ENCODE results near the gene SGCA. TPM values are rescaled to one million over a fixed set of nuclear protein-coding genes. Genes with fewer than 3 reads are reported as not detected.
A peak's percentile ranks its signal among the peaks of the same experiment; 100 is the strongest.

Gene SGCA
- total and polyA plus RNA-seq, 5 donors from 2014 or later: not detected

- Histone ChIP-seq H3K4me3 (ENCODE audit: low read depth, low read length) (no peak overlapping the region), H3K9me3 (ENCODE audit: control insufficient read depth in 2 of 2, low read length in 2 of 2) (no peaks in the 10 kb centered on the region), H3K36me3 (ENCODE audit: control insufficient read depth, insufficient read depth, low read length) (no peaks in the 10 kb centered on the region), H3K4me1 (ENCODE audit: control insufficient read depth, insufficient read depth, low read length, poor library complexity, severe bottlenecking) (no peaks in the 10 kb centered on the region), H3K27me3 (ENCODE audit: control insufficient read depth, insufficient read depth, low read length) (no peaks in the 10 kb centered on the region), H3K27ac (ENCODE audit: insufficient read depth, low read length, poor library complexity, severe bottlenecking) (no peak overlapping the region)
- DNase-seq (no peak), ATAC-seq (ENCODE audit: low read depth in 2 of 2) (no peak)
- H3K4me3 Mint-ChIP-seq: peak overlapping the region in 3 of 4 donors; percentile 57 to 74 (median 71)
- H3K9me3 Mint-ChIP-seq: no peaks in the 10 kb centered on the region
- no peaks in the 10 kb centered on the region for H3K36me3 Mint-ChIP-seq
- H3K27ac Mint-ChIP-seq: peak overlapping the region in 2 of 3 donors; percentile 3 to 67
- H3K27me3 Mint-ChIP-seq: peaks cover 10% of the 10 kb centered on the region
- peaks cover 0 to 10% (median 7%) of the 10 kb centered on the region in 4 donors for H3K4me1 Mint-ChIP-seq
These were observed 18.3 kb downstream of the SGCA start for GRCh38 chr17:50184064-50184463.

DNA sequence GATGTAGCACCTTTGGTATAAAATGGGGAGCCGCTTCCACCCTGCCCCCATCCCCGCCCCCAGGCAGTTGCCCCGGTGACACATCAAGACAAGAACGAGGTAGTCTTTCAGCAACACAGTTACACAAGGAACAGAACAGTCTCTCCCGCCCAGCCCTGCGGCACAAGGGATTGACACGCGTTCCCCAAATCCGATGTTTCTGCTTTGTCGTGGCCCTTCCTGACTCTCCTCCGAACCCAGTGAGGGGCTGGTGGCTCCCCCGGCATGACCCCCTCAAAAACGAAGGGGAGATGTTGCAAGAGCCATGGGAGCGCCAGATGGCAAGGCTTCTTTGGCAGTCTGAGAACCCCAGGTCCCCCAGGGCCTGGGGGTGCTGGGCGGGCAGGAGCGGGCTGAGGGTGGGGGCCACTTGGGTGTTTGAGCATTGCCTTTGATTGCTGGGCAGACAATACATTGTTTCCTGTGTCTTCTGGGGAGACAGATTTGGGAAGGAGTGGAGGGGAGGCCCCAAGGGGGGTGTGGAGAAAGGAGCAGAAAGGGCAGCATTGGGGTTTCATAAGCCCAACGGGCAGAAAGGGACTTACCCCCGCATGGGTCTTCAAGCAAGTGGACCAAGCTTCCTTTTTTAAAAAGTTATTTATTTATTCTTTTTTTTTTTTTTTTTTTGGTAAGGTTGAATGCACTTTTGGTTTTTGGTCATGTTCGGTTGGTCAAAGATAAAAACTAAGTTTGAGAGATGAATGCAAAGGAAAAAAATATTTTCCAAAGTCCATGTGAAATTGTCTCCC lies 19.0 kb downstream of the SGCA start:
- H3K27me3 ChIP-seq (ENCODE audit: control insufficient read depth, insufficient read depth, low read length): no peaks in the 10 kb centered on the region
- H3K4me1 Mint-ChIP-seq: peaks cover 0 to 10% (median 7%) of the 10 kb centered on the region in 4 donors
- no peaks in the 10 kb centered on the region for H3K4me1 ChIP-seq (ENCODE audit: control insufficient read depth, insufficient read depth, low read length, poor library complexity, severe bottlenecking)
- no peak overlapping the region for H3K4me3 Mint-ChIP-seq
- H3K27ac Mint-ChIP-seq: no peak overlapping the region
- peaks cover 8% of the 10 kb centered on the region for H3K27me3 Mint-ChIP-seq
- ATAC-seq (ENCODE audit: low read depth in 2 of 2) (no peak), DNase-seq (no peak)
- H3K9me3 ChIP-seq (ENCODE audit: control insufficient read depth in 2 of 2, low read length in 2 of 2): no peaks in the 10 kb centered on the region
- no peak overlapping the region for H3K27ac ChIP-seq (ENCODE audit: insufficient read depth, low read length, poor library complexity, severe bottlenecking)
- no peaks in the 10 kb centered on the region for H3K36me3 ChIP-seq (ENCODE audit: control insufficient read depth, insufficient read depth, low read length)
- H3K9me3 Mint-ChIP-seq: no peaks in the 10 kb centered on the region
- H3K36me3 Mint-ChIP-seq: no peaks in the 10 kb centered on the region
- H3K4me3 ChIP-seq (ENCODE audit: low read depth, low read length): no peak overlapping the region

DNA sequence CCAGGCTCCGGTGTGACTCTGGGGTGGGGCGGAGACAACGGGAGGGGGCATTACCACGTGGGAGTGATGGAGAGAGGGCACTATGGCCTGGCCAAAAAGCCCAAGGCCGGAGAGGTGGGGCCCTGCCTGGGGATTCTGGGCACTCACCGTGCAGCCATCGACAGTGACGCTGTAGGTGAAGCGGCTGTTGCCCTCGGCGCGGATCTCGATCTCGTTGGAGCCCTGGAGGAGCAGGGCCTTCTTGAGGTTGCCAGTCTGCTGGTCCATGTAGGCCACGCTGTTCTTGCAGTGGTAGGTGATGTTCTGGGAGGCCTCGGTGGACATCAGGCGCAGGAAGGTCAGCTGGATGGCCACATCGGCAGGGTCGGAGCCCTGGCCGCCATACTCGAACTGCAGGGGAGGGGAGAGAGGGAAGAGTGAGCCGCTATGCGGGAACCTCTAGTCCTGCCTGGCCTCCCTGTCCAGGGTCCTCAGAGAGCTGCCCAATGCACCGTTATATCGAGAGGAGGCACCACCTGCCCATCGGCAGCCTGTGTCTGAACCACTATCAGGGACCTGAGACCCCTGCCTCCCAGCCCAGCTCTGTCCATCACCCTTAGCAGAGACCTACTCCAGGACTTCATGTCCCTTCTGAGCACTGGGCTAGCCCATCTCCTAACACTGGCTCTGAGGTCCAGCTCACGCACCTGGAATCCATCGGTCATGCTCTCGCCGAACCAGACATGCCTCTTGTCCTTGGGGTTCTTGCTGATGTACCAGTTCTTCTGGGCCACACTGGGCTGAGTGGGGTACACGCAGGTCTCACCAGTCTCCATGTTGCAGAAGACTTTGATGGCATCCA lies 20.0 kb downstream of the SGCA start:
- Mint-ChIP-seq H3K36me3 (no peaks in the 10 kb centered on the region), H3K27me3 (peaks cover 5% of the 10 kb centered on the region), H3K27ac (no peak overlapping the region), H3K4me3 (no peak overlapping the region), H3K4me1 (peaks cover 0 to 10% (median 7%) of the 10 kb centered on the region in 4 donors), H3K9me3 (no peaks in the 10 kb centered on the region)
- H3K4me3 ChIP-seq (ENCODE audit: low read depth, low read length): no peak overlapping the region
- ATAC-seq (ENCODE audit: low read depth in 2 of 2) (no peak), DNase-seq (no peak)
- no peaks in the 10 kb centered on the region for H3K9me3 ChIP-seq (ENCODE audit: control insufficient read depth in 2 of 2, low read length in 2 of 2)
- H3K36me3 ChIP-seq (ENCODE audit: control insufficient read depth, insufficient read depth, low read length): no peaks in the 10 kb centered on the region
- H3K27me3 ChIP-seq (ENCODE audit: control insufficient read depth, insufficient read depth, low read length): no peaks in the 10 kb centered on the region
- no peak overlapping the region for H3K27ac ChIP-seq (ENCODE audit: insufficient read depth, low read length, poor library complexity, severe bottlenecking)
- H3K4me1 ChIP-seq (ENCODE audit: control insufficient read depth, insufficient read depth, low read length, poor library complexity, severe bottlenecking): no peaks in the 10 kb centered on the region

DNA sequence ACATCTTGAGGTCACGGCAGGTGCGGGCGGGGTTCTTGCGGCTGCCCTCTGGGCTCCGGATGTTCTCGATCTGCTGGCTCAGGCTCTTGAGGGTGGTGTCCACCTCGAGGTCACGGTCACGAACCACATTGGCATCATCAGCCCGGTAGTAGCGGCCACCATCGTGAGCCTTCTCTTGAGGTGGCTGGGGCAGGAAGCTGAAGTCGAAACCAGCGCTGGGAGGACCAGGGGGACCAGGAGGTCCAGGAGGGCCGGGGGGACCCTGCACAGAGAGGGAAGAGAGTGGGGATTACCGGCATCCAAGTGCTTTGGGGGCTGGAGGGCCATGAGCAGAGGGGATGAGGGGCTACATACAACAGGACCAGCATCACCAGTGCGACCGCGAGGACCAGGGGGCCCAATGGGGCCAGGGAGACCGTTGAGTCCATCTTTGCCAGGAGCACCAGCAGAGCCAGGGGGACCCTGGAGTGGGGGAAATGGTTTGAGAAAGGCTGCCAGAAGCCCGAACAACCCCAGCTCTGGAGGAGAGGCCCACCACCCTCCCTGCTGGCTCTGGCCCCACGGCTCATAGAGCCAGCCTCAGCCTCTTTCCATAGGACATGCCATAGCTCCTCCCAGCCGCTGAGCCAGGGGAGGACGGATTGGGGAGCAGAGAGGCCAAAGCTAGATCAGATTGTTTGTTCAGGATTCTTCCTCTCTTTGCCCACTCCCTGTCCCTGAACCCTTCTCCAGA lies 21.0 kb downstream of the SGCA start:
- no peaks in the 10 kb centered on the region for H3K36me3 ChIP-seq (ENCODE audit: control insufficient read depth, insufficient read depth, low read length)
- no peaks in the 10 kb centered on the region for H3K36me3 Mint-ChIP-seq
- H3K27ac ChIP-seq (ENCODE audit: insufficient read depth, low read length, poor library complexity, severe bottlenecking): no peak overlapping the region
- H3K4me1 Mint-ChIP-seq: peaks cover 0 to 10% (median 7%) of the 10 kb centered on the region in 4 donors
- H3K4me3 ChIP-seq (ENCODE audit: low read depth, low read length): no peak overlapping the region
- no peaks in the 10 kb centered on the region for H3K4me1 ChIP-seq (ENCODE audit: control insufficient read depth, insufficient read depth, low read length, poor library complexity, severe bottlenecking)
- peaks cover 5% of the 10 kb centered on the region for H3K27me3 Mint-ChIP-seq
- DNase-seq (no peak), ATAC-seq (ENCODE audit: low read depth in 2 of 2) (no peak)
- H3K27ac Mint-ChIP-seq: no peak overlapping the region
- no peak overlapping the region for H3K4me3 Mint-ChIP-seq
- H3K9me3 ChIP-seq (ENCODE audit: control insufficient read depth in 2 of 2, low read length in 2 of 2): no peaks in the 10 kb centered on the region
- no peaks in the 10 kb centered on the region for H3K9me3 Mint-ChIP-seq
- H3K27me3 ChIP-seq (ENCODE audit: control insufficient read depth, insufficient read depth, low read length): no peaks in the 10 kb centered on the region

GRCh38 chr17:50187394-50187725 lies 21.6 kb downstream of the SGCA start:
- Mint-ChIP-seq H3K36me3 (no peaks in the 10 kb centered on the region), H3K27ac (no peak overlapping the region), H3K27me3 (peaks cover 5% of the 10 kb centered on the region), H3K4me1 (peaks cover 0 to 10% (median 7%) of the 10 kb centered on the region in 4 donors), H3K4me3 (no peak overlapping the region), H3K9me3 (no peaks in the 10 kb centered on the region)
- DNase-seq: no peak
- Histone ChIP-seq H3K27ac (ENCODE audit: insufficient read depth, low read length, poor library complexity, severe bottlenecking) (no peak overlapping the region), H3K27me3 (ENCODE audit: control insufficient read depth, insufficient read depth, low read length) (no peaks in the 10 kb centered on the region), H3K4me3 (ENCODE audit: low read depth, low read length) (no peak overlapping the region), H3K9me3 (ENCODE audit: control insufficient read depth in 2 of 2, low read length in 2 of 2) (no peaks in the 10 kb centered on the region), H3K36me3 (ENCODE audit: control insufficient read depth, insufficient read depth, low read length) (no peaks in the 10 kb centered on the region), H3K4me1 (ENCODE audit: control insufficient read depth, insufficient read depth, low read length, poor library complexity, severe bottlenecking) (no peaks in the 10 kb centered on the region)
- ATAC-seq (ENCODE audit: low read depth in 2 of 2): no peak

DNA sequence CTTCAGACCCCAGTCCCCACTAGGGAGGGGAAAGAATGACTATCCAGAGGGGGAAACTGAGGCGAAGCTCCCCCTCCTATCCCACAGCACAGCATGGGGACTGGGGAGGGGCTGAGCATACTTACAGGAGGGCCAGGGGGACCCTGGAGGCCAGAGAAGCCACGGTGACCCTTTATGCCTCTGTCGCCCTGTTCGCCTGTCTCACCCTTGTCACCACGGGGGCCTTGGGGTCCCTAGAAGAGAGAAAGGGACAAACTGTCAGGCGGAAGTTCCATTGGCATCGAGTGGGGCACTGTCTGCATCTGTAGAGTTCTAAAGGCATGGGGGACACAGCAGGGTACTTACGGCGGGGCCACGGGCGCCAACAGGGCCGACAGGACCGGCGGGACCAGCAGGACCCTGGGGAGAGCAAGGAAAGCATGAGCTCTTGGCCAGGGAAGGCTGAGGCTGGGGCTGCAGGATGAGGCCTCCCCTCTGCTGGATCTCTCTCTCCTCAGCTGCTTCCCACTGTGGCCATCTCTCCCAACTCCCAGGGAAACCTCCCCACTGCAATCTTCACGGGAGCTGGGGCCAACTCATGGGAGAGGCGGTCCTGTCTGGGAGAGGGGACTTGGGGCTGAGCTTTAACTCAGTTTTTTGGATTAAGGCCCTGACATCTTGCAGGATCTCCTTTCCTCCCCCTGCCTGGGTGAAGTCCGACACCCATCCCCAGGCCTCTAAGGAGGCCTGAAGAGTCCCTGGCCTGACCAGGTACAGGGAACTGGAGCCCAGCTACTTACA lies 22.1 kb downstream of the SGCA start:
- Histone ChIP-seq H3K27me3 (ENCODE audit: control insufficient read depth, insufficient read depth, low read length) (no peaks in the 10 kb centered on the region), H3K9me3 (ENCODE audit: control insufficient read depth in 2 of 2, low read length in 2 of 2) (no peaks in the 10 kb centered on the region), H3K4me3 (ENCODE audit: low read depth, low read length) (no peak overlapping the region), H3K4me1 (ENCODE audit: control insufficient read depth, insufficient read depth, low read length, poor library complexity, severe bottlenecking) (no peaks in the 10 kb centered on the region), H3K36me3 (ENCODE audit: control insufficient read depth, insufficient read depth, low read length) (no peaks in the 10 kb centered on the region), H3K27ac (ENCODE audit: insufficient read depth, low read length, poor library complexity, severe bottlenecking) (no peak overlapping the region)
- Mint-ChIP-seq H3K27me3 (peaks cover 5% of the 10 kb centered on the region), H3K4me1 (peaks cover 0 to 10% (median 7%) of the 10 kb centered on the region in 4 donors), H3K9me3 (no peaks in the 10 kb centered on the region), H3K36me3 (no peaks in the 10 kb centered on the region), H3K27ac (no peak overlapping the region), H3K4me3 (no peak overlapping the region)
- DNase-seq: no peak
- no peak for ATAC-seq (ENCODE audit: low read depth in 2 of 2)

DNA sequence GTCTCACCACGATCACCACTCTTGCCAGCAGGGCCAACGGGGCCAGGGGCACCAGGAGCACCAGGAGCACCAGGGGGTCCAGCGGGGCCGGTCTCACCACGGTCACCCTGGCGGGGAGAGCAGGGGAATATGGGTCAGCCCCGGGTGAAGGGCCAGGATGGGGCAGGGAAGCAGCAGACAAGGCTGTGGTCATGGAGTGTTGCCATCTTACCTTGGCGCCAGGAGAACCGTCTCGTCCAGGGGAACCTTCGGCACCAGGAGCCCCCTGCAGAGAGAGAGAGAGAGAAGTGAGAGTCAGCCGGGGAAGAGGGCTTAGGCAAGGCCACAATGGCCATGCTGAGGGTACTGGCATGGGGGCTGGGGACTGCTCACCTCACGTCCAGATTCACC lies 22.7 kb downstream of the SGCA start:
- no peak overlapping the region for H3K27ac Mint-ChIP-seq

More for the DNA sequence above, 22.7 kb downstream of the SGCA start:
- no peaks in the 10 kb centered on the region for H3K36me3 Mint-ChIP-seq
- H3K4me1 Mint-ChIP-seq: peaks cover 0 to 9% (median 5%) of the 10 kb centered on the region in 4 donors
- Histone ChIP-seq H3K27ac (ENCODE audit: insufficient read depth, low read length, poor library complexity, severe bottlenecking) (no peak overlapping the region), H3K4me3 (ENCODE audit: low read depth, low read length) (no peak overlapping the region), H3K36me3 (ENCODE audit: control insufficient read depth, insufficient read depth, low read length) (no peaks in the 10 kb centered on the region), H3K27me3 (ENCODE audit: control insufficient read depth, insufficient read depth, low read length) (no peaks in the 10 kb centered on the region), H3K9me3 (ENCODE audit: control insufficient read depth in 2 of 2, low read length in 2 of 2) (no peaks in the 10 kb centered on the region), H3K4me1 (ENCODE audit: control insufficient read depth, insufficient read depth, low read length, poor library complexity, severe bottlenecking) (no peaks in the 10 kb centered on the region)
- DNase-seq (no peak), ATAC-seq (ENCODE audit: low read depth in 2 of 2) (no peak)
- H3K9me3 Mint-ChIP-seq: no peaks in the 10 kb centered on the region
- H3K4me3 Mint-ChIP-seq: no peak overlapping the region
- H3K27me3 Mint-ChIP-seq: peaks cover 5% of the 10 kb centered on the region

Measured in CD4-positive, CD25-positive, alpha-beta regulatory T cell (primary cell).